ENCODE data around the gene KLHL35.

DNA sequence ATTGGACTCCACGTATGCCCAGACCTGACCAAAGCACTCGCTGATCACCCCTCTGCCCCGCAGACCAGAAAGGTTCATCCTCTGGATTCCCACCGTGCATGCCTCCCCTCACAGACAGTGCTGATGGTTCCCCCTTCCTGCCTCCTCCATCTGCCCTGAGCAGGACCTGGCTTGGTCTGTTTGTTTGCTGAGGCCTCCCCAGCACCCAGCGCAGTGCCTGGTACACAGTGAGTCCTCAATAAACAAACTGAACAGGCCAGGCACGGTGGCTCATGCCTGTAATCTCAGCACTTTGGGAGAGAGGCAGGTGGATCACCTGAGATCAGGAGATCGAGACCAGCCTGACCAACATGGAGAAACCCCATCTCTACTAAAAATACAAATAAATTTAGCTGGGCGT is 57.4 kb downstream of the KLHL35 start:
- TF ChIP-seq POLR2AphosphoS5 (IDR thresholded peaks at IDR 0.05; ENCODE audit: low read depth, low read length) (no peak), SIN3A (IDR thresholded peaks at IDR 0.05; ENCODE audit: borderline replicate concordance, insufficient read depth, low read length) (no peak), TAF1 (IDR thresholded peaks at IDR 0.05; ENCODE audit: borderline replicate concordance, insufficient read depth, low read length) (no peak)
- TF ChIP-seq, protein P1, sequence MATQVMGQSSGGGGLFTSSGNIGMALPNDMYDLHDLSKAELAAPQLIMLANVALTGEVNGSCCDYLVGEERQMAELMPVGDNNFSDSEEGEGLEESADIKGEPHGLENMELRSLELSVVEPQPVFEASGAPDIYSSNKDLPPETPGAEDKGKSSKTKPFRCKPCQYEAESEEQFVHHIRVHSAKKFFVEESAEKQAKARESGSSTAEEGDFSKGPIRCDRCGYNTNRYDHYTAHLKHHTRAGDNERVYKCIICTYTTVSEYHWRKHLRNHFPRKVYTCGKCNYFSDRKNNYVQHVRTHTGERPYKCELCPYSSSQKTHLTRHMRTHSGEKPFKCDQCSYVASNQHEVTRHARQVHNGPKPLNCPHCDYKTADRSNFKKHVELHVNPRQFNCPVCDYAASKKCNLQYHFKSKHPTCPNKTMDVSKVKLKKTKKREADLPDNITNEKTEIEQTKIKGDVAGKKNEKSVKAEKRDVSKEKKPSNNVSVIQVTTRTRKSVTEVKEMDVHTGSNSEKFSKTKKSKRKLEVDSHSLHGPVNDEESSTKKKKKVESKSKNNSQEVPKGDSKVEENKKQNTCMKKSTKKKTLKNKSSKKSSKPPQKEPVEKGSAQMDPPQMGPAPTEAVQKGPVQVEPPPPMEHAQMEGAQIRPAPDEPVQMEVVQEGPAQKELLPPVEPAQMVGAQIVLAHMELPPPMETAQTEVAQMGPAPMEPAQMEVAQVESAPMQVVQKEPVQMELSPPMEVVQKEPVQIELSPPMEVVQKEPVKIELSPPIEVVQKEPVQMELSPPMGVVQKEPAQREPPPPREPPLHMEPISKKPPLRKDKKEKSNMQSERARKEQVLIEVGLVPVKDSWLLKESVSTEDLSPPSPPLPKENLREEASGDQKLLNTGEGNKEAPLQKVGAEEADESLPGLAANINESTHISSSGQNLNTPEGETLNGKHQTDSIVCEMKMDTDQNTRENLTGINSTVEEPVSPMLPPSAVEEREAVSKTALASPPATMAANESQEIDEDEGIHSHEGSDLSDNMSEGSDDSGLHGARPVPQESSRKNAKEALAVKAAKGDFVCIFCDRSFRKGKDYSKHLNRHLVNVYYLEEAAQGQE (IDR thresholded peaks at IDR 0.05; ENCODE audit: insufficient read depth in 1 of 2, low read depth in 2 of 2, low read length in 2 of 2) = no peak

All from PFSK-1 (cell line).